HG03139 (cell line): ENCODE data around the gene RNU7-1.
A peak's percentile ranks its signal among the peaks of the same experiment; 100 is the strongest.

Experiments used
- ATAC-seq: cut with Tn5 transposase; IDR thresholded peaks from one replicate; pipeline ENCODE4 v1.9.1; 2021; ENCODE audit not compliant: unreplicated experiment

Gene RNU7-1

DNA sequence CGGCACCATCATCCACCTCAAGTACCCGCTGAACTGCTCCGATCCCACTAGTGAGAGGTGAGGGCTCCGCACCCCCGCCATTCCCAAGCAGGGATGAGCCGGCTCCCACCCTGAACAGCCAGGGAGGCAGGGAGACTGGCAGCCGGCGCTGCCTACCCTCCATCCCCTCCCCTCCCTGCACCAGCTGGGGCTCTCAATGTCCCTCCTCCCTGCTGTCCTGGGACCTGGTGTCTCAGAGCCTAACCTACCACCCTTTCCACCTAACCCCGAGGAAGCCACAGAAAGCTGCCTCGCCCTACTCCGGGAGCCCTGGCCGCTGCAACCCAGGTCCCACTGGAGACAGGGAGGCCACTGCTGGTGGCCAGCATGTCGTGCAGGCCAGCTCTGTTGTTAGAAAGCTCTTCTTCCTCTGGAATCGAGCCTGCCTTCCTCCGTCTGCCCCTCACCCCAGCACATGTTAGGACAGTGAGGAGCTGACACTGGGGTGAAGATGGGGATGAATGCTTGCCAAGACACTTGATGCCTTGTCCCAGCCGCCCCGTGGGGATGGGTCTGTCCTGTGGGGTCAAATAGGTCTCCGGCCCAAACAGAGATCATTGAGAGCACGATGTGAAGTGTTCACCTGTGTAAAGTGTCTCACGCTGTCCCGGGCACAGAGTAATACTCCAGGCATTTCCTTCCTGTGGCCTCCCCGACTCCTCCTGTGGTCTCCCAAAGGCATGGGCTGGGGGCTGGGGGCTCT is 8.7 kb downstream of the RNU7-1 start:
- no peak for ATAC-seq

DNA sequence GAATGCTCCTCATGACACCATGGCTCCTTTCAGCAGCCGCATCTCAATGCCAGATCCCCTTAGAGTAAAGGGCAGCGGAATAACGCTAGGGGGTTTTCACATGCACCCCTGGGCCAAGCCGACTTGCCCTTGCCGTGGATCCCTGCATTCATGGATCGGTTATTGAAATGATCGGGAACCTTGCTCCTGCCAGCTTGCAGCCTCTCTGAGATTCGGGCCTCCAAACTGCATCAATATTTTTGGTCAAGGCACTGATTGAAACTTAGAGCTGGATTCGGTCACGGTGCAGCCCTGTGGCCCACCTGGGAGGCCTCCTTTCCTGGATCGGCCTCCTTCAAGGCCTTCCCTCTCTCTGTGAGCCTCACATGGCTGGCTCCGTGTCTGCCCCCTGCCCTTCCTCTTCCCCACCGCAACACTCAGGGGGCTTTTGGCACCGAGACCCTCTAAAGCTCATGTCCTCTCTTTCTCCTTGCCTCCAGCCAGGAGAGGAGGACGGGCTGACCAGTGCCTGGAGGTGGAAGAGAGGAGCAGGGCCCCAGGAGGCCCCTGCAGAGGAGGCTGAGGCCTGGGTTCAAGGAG is 9.3 kb downstream of the RNU7-1 start:
- ATAC-seq, result no peak

DNA sequence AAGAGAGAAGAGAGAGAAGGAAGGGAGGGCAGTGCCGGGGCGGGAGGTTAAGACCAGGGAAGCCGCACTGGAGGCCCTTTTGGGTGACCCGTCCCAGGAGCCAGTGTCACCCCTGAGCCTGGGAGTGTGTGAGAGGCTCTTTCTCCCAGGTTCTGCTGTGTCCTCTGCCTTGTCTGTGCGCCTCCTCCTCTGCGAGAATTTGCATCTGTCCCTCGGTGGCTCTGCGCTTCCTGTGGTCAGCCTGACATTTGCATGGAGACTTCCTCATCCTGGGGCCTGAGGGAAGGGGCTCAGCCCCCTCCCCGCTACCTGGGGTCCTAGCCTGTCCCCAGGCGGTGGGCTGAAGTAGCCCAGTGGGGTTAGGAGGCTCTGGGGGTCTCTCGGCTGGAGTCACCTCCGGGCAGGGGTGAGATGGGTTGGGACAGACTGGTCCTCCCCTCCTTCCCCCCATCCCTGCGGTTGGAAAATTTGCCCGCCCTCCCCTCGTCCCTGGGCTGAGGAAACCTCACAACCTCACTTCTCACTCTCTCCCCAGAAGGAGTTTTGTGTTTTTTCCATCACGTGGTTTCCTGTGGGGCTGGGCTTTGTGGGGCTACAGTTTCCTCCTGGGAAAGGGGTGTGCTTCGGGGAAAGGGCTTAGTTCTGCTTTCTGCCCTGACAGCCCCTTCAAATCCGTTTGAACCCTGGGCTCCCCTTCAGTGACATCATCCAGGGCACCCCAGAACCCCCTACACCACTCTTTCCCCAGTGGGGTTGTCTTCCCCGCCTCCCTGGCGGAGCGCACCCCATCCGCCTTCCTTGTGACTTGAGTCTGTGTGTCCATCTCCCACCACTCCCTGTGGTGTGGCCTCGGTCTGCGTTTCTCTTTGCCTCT is 10.1 kb downstream of the RNU7-1 start:
- ATAC-seq, result peak; percentile 47

DNA sequence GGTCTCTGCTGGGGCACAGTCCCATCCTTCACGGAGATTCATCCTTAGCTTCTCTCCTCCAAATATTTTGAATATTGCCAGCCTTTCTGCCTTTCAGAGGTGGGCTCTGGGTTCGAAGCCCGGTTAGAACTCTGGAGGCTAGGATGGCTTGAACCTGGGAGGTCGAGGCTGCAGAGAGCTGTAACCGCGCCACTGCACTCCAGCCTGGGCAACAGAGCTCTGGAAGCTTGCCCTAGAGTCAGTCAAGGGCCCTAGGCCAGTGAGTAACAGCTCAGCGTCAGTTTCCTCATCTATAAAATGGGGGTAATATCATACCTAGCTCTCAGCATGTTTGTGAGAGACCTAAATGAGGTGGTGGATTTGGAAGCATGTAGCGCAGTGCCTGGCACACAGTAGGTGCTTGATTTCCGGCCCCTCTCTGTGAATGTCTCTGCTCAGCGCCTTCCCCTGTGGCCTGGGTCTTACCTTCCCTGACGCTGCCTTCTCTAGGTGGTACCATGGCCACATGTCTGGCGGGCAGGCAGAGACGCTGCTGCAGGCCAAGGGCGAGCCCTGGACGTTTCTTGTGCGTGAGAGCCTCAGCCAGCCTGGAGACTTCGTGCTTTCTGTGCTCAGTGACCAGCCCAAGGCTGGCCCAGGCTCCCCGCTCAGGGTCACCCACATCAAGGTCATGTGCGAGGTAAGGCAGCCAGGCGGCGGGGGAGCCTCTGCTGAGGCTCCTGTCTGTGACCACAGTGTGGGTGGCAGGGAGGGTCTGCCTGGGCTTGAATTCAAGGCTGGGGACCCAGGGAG is 10.9 kb downstream of the RNU7-1 start:
- ATAC-seq, result no peak

DNA sequence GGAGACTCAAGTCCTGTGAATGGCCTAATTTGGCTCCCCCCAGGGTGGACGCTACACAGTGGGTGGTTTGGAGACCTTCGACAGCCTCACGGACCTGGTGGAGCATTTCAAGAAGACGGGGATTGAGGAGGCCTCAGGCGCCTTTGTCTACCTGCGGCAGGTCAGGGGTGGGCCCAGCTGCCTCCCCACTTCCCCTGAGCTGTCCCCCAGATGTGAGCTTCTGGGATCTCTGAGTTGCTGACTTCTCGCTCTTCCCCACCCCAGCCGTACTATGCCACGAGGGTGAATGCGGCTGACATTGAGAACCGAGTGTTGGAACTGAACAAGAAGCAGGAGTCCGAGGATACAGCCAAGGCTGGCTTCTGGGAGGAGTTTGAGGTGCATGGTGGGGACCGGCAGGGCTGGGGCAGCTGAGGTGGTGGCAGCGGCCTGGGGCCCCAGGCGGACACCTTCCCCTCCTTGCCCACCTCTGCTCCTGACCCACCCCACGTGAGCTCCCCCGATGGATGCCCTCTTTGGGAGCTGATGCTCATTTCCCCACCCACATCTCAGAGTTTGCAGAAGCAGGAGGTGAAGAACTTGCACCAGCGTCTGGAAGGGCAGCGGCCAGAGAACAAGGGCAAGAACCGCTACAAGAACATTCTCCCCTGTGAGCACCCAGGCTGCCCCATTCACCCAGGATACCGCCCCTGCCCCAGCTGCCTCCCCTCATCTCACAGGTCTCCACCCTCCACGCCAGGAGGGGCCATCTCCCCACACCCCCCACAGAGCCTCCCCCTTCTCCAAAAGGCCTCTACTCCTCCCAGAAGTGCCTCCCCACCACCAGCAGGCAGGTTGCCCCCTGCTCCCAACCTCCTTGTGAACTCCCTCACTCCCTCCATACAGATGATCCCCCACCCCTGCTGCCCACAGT is 11.7 kb downstream of the RNU7-1 start:
- no peak for ATAC-seq

DNA sequence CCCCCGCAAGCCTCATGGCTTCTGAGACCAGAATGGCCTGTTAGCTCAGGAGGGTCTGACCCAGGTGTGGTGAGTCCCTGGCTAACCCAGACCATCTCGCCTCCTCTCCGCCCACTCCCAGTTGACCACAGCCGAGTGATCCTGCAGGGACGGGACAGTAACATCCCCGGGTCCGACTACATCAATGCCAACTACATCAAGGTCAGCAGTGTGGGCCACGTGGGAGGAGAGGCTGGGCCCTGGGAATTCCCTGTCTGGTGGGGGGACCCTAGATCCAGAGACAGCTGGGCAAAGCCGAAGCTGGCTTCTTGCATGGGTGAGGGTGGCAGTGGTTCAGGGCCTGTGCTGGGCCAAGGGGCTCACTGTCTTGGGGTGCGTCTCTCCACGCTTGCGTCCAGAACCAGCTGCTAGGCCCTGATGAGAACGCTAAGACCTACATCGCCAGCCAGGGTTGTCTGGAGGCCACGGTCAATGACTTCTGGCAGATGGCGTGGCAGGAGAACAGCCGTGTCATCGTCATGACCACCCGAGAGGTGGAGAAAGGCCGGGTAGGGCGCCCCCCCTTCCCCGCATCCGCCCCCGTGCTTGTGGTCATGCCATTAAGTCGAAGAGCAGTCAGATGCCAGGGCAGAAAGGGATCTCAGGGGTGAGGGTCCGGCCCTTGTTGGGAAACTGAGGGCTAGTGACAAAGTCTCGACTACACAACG is 12.6 kb downstream of the RNU7-1 start:
- no peak for ATAC-seq

DNA sequence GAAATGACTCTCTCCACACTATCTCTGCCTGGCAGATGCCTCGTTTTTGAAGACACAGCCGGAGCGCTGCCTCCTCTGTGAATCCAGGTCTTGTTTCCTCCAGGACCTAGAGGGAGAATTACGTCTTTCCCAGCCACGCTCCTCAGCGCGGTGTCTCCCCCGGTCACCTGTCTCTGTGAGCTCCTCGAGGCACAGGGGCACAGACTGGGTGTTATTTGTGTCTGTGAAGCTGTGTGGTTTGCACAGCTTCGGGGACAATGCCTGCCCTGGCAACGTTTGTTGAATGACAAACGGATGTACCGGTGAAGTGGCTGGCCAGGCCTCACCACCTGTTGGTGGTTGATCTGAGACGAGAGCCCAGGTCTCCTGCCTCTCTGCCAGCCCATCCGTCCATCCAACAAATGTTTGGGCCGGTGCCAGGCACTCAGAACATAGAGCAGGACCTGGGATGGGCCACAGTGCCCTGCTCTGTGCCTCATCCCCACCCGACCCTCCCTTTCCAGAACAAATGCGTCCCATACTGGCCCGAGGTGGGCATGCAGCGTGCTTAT is 13.6 kb downstream of the RNU7-1 start:
- ATAC-seq, result no peak

DNA sequence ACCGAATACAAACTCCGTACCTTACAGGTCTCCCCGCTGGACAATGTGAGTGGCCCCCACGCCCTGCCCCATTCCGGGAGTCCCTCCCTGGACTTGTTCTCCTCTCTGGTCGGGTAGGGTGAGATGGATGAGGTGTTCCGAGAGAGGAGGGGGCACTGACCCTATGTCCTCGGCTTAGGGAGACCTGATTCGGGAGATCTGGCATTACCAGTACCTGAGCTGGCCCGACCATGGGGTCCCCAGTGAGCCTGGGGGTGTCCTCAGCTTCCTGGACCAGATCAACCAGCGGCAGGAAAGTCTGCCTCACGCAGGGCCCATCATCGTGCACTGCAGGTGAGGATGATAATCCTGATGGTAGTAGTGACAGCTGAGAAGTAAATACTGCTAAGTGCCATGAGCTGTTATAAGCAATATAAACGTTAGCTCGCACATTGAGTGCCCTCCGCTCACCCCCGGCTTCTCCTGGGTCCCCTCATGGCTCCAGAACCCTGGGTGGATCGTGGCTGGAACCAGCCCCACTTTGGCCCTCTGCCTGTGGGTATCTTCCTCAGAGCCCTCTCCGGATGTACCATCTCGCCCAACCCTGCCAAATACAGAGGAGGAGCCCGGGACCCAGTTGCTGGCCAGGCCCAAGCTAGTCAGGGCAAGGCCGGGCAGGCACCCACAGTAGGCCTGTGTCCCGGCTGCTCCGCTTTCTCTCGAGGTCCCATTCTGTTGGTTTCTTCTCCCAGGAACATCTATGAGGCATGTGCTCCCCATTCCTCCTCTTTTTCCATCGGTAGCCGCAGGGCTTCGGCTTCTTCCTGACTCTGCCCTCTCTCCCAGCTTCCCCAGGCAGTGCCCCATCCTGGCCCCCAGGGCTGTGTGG is 14.4 kb downstream of the RNU7-1 start:
- ATAC-seq, result no peak

DNA sequence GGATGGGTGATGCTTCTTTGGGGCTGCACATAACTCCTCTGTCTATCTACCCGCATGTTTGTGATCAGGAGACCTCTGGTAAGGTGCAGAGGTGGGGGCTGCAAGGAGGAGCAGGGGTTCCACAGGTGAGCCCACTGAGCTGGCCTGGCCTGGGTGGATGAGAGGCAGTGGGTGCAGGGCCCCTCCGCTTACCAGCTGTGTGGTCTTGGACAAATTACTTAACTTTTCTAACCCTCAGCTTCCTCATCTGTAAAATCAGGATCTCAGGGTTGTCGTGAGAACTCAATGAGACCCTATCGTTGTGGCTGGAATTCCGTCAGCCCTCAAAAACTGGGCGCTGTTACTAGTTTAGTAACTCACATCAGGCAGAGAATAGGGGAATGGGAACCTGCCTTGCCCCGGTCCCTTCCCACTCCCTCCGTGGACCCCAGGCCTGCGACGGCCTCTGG is 15.0 kb downstream of the RNU7-1 start:
- ATAC-seq, result no peak

DNA sequence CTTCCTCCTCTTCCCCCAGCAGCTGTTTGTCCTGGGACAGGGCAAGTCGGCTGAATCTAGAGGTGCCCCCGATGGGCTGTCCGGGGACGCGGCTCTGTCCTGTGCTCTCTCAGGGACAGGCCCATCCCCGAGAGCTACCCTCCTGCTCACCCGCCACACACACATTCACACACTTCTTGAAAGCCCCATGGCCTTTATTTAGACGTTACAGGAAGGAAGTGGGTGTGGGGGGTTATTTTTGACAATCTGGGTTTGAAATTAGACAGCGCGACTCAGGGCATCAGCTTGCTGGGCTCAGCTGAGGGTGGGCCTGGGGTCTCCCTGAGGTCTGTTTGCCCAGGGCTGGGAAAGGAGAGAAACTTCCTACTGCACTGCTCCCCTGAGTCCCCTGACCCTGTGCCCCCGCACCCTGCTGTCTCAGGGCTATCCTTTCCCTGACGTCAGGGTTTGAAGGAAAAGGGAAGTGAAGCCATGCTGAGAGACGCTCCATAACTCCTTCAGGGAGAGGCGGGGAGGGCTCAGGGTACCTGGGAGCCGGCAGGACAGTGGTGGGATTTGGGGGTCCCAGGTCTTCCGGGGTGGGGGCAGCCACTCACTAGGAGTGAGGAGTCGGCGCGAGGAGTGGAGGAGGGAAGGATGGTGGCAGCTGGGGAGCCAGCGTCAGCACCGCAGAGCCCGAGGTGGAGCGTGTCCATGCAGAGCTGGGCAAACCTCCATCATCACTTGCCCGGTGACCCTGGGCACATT is 15.6 kb downstream of the RNU7-1 start:
- peak; percentile 44 for ATAC-seq

DNA sequence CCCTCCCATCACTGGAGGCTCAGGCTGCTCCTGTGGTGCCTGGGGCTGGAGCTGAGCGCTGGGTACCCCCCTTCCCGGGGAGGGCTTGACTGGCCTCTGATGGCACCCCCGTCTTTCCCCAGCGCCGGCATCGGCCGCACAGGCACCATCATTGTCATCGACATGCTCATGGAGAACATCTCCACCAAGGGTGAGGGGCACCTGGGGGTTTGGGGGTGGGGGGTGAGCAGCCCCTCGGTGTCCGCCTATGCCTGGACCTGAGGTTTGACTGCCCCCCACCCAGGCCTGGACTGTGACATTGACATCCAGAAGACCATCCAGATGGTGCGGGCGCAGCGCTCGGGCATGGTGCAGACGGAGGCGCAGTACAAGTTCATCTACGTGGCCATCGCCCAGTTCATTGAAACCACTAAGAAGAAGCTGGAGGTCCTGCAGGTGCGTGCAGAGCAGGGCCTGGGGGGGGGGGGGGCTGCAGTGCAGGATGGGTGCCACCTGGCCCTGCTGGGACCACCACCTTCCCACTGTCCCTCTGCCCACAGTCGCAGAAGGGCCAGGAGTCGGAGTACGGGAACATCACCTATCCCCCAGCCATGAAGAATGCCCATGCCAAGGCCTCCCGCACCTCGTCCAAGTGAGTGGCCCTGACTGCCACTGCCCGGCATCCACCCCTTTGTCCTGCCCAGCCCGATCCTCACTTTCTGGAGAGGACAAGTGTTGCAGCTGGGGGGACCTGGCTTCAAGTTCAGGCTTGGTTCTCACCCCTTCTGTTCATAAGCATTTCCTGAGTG is 16.4 kb downstream of the RNU7-1 start:
- ATAC-seq, result no peak

DNA sequence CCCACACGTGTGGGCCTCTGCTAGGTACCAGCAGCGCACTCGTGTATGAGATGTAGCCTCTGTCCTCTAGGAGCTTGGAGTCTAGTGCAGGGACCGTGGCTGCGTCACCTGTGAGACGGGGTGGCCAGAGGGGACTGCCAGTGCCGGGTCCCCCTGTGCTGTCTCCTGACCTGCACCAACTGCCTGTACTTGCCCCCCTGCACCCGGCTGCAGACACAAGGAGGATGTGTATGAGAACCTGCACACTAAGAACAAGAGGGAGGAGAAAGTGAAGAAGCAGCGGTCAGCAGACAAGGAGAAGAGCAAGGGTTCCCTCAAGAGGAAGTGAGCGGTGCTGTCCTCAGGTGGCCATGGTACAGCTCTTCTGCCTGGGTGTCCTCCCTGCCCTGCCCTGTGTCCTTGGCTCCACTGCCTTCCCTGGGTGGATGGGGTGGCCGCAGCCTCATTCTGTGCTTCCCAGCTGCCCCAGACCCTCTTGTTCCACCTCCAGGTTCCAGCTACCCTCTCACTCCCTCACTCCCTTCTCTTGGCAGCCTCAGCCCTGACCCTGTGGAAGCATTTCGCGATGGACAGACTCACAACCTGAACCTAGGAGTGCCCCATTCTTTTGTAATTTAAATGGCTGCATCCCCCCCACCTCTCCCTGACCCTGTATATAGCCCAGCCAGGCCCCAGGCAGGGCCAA is 17.1 kb downstream of the RNU7-1 start:
- no peak for ATAC-seq

DNA sequence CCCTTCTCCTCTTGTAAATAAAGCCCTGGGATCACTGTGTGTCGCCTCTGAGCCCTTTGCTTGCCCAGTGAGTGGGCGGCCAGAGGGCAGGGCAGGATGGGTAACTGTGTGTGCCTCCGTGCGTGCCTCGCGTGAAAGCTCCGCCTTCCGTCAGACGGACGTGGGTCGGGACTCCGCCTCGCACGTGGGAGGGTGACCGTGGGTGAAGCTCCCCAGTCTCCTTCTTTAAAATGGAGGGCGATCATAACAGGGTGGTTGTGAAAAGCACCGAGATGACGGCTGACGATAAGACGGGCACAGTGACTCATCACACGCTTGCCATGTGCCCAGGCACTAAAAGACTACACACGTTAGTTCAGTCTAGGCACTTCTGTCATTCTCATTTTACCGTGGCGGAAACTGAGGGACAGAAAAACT is 17.7 kb downstream of the RNU7-1 start:
- no peak for ATAC-seq

DNA sequence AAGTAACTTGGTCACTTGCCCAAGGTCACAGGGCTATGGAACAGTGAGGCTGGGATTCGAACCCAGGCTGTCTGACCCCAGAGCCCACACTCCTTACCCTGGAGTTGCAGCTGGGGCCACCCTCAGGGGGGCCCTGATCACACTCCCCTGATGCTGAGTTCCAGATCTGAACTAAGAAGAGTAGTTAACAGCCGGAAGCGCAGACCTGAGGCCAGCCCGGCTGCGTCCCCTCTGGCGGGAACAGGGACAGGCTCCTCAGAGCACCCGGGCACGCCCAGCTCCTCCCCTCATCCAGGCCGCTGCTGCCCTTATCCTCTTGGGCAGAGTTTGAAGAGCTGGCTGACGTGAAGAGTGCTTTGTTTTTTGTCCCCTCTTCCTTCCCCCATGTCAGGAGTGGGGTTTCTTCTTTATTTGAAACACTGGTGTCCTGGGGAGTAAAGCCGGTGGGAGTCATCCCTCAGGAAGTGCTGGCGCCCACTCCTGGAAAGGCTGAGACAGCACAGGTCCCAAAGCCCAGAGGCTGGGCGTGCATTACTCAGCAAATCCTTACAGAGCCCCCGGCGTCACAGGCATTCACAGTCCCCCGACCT is 18.2 kb downstream of the RNU7-1 start:
- no peak for ATAC-seq

DNA sequence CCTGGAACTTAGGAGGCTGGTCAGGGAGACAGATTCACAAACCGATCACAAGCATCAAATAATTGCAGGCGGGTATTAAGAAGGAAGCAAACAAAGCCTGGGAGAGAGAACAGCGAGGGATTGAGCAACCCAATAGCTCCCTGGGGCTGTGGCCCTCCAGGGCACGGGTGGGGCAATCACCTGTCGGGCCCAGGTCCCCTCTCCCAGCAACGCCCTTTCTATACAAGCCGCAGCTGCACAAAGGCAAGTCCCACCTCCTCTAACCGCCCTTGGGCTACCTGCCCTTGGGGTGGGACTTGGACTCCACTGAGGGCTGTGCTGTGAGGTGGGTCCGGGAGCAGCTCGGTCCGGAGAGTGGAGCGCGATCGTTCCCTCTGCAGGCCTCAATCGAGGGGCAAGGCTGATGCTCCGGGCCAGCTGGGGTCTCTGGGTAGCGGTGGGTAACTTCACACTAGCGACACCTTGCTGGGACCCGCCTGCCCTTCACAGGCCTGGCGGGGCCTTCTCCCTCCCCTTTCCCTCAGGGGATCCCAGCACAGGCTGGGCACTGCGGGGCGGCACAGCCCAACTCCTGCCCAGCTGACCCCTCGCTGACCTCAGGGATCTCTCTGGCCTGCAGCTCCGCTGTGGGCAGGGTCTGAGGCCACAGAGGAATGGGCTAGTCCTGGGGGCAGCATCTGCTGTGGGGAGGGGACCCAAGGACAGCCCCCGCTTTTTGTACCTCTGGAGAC is 18.8 kb downstream of the RNU7-1 start:
- no peak for ATAC-seq
